GM18502 (cell line): Measurements from ENCODE around the gene OIT3.
"Not testable (repeated sequence)": the region's sequence is repeated elsewhere in the genome, so short reads cannot be mapped to it uniquely, and the experiment has no call there.

Experiments
- ATAC-seq: cut with Tn5 transposase; IDR thresholded peaks from one replicate; pipeline ENCODE4 v1.9.1; 2021; ENCODE audit warnings: mild to moderate bottlenecking; ENCODE audit not compliant: unreplicated experiment, poor library complexity

OIT3 gene

DNA sequence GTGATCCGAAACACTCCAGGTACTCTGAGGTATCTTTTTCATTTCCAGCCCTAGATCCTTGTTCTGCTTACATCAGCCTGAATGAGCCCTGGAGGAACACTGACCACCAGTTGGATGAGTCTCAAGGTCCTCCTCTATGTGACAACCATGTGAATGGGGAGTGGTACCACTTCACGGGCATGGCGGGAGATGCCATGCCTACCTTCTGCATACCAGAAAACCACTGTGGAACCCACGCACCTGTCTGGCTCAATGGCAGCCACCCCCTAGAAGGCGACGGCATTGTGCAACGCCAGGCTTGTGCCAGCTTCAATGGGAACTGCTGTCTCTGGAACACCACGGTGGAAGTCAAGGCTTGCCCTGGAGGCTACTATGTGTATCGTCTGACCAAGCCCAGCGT, 5.1 kb downstream of the OIT3 start:
- no peak for ATAC-seq

DNA sequence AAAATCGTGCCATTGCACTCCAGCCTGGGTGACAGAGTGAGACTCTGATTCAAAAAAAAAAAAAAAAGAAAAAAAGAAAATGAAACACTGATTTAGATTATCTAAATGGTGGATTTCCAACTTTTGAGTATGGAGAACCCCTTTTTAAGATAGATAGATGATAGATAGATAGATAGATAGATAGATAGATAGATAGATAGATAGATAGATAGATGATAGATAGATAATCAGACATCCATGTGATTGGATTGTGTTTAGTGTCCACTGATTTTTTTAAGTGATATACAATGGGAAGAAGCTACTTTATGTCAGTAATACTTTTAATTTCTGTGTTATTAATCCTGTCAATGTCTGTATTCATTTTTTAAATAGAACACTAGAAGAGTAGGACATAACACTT, 6.0 kb downstream of the OIT3 start:
- no peak for ATAC-seq

DNA sequence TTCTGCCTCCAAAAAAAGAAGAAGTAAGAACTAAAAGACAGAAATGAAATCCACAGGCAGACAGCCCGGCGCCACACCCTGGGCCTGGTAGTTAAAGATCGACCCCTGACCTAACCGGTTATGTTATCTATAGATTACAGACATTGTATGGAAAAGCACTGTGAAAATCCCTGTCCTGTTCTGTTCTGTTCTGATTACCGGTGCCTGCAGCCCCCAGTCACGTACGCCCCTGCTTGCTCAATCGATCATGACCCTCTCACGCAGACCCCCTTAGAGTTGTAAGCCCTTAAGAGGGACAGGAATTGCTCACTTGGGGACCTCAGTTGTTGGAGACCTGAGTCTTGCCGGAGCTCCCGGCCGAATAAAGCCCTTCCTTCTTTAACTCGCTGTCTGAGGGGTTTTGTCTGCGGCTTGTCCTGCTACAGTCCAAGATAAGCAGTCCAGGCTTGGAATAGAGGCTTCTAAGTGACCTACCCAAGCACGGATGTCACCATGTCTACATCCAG, 10.5 kb downstream of the OIT3 start:
- ATAC-seq, result not testable (repeated sequence)

DNA sequence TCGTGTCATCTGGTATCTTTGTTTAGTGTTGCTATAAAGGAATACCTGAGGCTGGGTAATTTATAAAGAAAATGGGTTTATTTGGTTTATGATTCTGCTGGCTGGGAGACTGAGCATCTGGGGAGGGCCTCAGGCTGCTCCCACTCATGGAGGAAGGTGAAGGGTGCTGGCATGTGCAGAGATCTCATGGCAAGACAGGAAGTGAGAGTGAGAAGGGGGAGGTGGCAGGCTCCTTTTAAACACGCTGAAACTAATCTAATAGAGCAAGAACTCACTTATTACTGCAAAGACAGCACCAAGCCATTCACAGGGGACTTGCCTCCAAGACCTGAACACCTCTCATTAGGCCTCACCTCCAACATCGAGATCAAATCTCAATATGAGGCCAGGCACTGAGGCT, 11.3 kb downstream of the OIT3 start:
- ATAC-seq, result no peak

GRCh38 chr10:72906446-72906845, 12.9 kb downstream of the OIT3 start:
- no peak for ATAC-seq

GRCh38 chr10:72910705-72911104, 17.2 kb downstream of the OIT3 start:
- no peak for ATAC-seq

- ATAC-seq, result no peak
Observed at GRCh38 chr10:72911758-72912157, 18.2 kb downstream of the OIT3 start.

DNA sequence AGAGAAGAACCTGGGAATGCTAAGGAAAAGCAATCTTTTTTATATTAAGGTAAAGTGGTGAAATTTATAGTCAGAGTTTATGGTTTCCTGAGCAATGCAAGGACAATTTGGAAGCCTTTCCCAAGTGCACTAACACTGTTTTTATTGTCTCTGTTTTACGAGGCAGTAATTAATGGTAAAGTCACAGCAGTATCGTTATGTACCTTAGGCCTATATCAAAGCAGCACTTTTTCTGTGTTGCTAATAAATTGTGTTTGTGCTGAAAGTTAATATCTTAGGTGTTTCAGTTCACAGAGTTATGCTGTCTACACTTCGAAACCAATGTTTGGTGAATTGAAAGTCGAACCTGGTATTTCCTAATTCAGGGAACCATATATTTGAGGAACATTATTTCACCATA, 19.2 kb downstream of the OIT3 start:
- no peak for ATAC-seq

GRCh38 chr10:72913287-72913686, 19.7 kb downstream of the OIT3 start:
- no peak for ATAC-seq

GRCh38 chr10:72917201-72917600, 23.7 kb downstream of the OIT3 start:
- not testable (repeated sequence) for ATAC-seq

DNA sequence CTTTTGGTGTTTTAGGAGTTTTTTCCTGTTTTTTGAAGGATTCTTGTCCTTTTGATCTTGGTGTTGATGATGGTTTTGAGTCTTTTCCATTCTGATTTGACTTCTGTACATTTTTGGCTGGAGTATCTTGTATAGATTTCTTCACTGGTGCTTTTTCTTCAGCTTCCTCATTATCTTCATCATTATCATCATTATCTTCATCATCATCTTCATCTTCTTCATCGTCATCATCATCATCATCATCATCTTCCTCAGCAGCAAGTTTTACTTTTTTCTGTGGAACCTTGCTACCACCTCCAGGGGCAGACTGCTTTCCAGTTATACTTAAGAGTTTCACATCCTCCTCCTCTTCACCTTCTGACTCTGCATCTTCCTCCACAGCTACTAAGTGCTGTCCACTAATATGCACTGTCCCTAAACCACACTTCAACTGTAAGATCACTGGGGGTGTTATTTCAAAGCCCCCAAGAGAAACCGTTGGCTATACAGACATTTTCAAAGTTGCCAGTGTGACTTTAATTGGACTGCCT, 24.3 kb downstream of the OIT3 start:
- ATAC-seq, result not testable (repeated sequence)

GRCh38 chr10:72918352-72918751, 24.8 kb downstream of the OIT3 start:
- no peak for ATAC-seq

DNA sequence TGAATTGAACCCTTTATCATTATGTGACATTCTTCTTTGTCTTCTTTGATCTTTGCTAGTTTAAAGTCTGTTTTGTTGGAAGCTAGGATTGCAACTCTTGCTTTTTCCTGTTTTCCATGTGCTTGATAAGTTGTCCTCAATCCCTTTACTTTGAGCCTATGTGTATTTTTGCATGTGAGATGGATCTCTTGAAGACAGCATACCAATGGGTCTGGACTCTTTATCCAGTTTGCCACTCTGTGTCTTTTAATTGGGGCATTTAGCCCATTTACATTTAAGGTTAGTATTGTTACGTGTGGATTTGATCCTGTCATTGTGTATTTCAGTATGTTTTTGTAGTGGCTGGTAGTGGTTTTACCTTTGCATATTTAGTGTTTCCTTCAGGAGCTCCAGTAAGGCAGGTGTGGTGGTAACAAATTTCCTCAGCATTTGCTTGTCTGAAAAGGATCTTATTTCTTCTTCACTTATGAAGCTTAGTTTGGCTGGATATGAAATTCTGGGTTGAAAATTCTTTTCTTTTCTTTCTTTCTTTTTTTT, 27.7 kb downstream of the OIT3 start:
- not testable (repeated sequence) for ATAC-seq

DNA sequence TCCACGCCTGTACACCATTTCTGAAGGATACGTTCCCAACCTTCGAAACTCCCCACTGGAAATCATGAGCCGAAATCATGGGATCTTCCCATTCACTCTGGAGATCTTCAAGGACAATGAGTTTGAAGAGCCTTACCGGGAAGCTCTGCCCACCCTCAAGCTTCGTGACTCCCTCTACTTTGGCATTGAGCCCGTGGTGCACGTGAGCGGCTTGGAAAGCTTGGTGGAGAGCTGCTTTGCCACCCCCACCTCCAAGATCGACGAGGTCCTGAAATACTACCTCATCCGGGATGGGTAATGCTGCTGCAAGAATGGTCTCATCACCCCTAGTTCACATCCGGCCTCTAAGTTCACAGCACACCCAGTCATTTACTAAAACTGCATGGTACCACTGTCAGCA, 30.8 kb downstream of the OIT3 start:
- ATAC-seq, result no peak

DNA sequence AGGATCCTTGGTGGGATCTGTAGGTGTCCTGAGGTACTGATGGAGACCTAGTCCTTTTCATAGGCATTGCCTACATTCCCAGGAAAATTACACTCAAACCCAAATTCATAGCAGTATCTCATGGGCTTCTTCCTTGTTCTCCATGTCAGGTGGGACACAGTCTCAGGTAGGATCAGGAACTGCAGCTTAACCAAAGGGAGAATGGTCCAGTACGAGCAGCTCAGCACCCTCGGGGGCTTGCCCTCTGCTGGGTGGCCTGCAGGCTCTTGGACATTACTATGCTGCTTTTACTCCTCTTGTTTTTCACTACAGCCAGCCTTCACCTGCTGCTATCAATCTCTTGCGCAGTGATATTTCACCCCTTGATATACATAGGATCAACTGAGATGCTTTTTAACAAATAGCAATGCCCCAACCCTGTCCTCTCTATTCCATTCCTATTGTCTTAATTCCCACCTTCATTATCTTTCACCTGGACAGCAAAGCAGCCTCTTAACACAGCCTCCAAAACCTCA, 32.5 kb downstream of the OIT3 start:
- no peak for ATAC-seq

- no peak for ATAC-seq
Observed at GRCh38 chr10:72927485-72927884, 33.9 kb downstream of the OIT3 start.

GRCh38 chr10:72928798-72929197, 35.3 kb downstream of the OIT3 start:
- no peak for ATAC-seq

DNA sequence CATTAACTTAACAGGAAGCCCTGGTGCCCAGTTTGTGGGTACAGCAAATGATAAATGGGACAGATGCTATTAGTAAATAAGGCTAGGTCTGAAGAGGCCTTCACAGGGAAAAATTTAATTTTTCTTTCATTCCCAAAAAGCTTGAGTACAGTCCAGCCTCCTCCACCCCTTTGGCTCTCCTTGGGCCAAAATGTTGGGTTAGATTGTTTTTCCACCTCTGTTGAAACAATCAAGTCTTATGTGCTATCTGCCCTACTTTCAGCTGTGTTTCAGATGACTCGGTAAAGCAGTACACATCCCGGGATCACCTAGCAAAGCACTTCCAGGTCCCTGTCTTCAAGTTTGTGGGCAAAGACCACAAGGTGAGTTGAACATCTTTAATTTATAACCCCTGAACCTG, 36.7 kb downstream of the OIT3 start:
- ATAC-seq, result no peak

DNA sequence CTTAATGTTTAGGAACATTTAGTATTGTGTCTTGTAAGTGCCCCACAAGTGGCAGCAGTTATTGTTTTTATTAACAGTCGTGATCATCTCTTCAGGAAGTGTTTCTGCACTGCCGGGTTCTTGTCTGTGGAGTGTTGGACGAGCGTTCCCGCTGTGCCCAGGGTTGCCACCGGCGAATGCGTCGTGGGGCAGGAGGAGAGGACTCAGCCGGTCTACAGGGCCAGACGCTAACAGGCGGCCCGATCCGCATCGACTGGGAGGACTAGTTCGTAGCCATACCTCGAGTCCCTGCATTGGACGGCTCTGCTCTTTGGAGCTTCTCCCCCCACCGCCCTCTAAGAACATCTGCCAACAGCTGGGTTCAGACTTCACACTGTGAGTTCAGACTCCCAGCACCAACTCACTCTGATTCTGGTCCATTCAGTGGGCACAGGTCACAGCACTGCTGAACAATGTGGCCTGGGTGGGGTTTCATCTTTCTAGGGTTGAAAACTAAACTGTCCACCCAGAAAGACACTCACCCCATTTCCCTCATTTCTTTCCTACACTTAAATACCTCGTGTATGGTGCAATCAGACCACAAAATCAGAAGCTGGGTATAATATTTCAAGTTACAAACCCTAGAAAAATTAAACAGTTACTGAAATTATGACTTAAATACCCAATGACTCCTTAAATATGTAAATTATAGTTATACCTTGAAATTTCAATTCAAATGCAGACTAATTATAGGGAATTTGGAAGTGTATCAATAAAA, 38.9 kb downstream of the OIT3 start:
- ATAC-seq, result no peak

DNA sequence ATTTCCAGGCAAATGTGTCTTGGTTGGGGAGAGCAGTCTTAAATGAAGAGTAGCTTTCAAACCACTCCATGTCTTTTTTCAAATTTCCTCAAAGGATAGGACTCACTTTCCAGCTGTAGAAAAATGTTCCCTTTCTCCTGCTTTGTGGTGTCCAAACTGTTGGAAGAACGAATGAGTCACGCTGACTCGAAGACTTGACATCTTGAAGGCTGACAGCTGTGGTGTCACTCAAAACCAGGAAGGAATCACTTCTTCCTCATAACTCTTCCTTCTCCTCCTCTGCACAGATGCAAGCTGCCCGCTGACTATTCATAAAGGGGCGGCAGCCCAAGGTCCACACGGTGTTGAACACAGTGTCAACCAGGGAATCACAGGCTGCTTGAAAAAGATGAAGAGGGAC, 41.8 kb downstream of the OIT3 start:
- no peak for ATAC-seq

DNA sequence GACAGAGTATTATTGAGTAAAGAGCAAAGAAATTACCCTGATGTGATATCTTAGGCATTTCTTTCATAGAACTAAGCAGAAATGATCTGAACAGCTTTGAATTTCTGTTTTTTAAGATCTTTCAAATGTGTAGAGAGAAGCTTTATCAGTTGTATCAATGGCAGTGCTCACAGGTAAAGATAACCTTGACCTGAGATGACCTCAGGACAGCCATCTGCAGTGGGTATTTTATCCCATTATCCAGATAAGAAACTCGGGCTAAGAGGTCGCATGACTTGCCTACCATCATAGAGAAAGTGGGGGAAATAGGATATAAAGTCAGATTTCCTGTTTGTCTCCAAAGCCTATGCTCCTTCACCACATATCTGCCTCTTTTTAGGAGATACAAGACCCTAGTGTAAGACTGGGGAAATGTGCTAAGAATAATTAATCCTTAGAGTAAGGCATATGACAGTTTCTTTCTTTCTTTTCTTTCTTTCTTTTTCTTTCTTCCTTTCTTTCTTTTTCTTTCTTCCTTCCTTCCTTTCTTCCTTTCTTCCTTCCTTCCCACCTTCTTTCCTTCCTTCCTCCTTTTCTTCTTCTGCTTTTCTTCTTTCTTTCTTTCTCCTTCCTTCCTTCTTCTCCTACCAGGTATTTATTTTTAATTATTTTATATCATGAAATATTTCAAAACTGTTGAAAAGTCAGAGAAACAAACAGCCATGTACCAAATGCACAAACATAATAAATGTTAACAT, 50.1 kb downstream of the OIT3 start:
- ATAC-seq, result no peak
